ENCODE measurements around the gene CNST. TPM values are rescaled to one million over a fixed set of nuclear protein-coding genes. Genes with fewer than 3 reads are reported as not detected.

Gene CNST
- total and polyA plus RNA-seq, 2 donors from 2014 or later = 5.6 to 24.1 TPM

GRCh38 chr1:246583056-246583440 lies 16.8 kb downstream of the CNST start:
- FAIRE-seq (no peak), DNase-seq (no peak)
- H3K36me3 ChIP-seq (ENCODE audit: control insufficient read depth in 2 of 3, insufficient read depth in 3 of 3, low read length in 3 of 3) = no peaks in the 10 kb centered on the region
- no peak overlapping the region for H3K9ac ChIP-seq (ENCODE audit: low read length in 3 of 3)
- H3K9me3 ChIP-seq (ENCODE audit: control insufficient read depth in 2 of 3, insufficient read depth in 1 of 3, low read length in 3 of 3) = no peaks in the 10 kb centered on the region
- no peaks in the 10 kb centered on the region for H3K27me3 ChIP-seq (ENCODE audit: control insufficient read depth, insufficient read depth, low read length)
- H3K4me3 ChIP-seq (ENCODE audit: low read length in 3 of 3) = no peak overlapping the region
- no peak for TF ChIP-seq CTCF (IDR thresholded peaks at IDR 0.05; ENCODE audit: borderline replicate concordance, extremely low read depth, insufficient read depth)
- H3K27ac ChIP-seq (ENCODE audit: low read depth in 2 of 2, low read length in 2 of 2) = peak overlapping the region in 1 of 2 donors; percentile 13
- intact Hi-C loops (cut with DNase I) = no loop called here
- H3K4me1 ChIP-seq (ENCODE audit: control insufficient read depth in 2 of 3, insufficient read depth in 2 of 3, low read depth in 1 of 3, low read length in 3 of 3) = peaks cover 0 to 17% (median 7%) of the 10 kb centered on the region in 3 donors

GRCh38 chr1:246583448-246584185 lies 17.4 kb downstream of the CNST start:
- peak in 1 of 5 donors; percentile 56 for DNase-seq
- peaks cover 0 to 17% (median 7%) of the 10 kb centered on the region in 3 donors for H3K4me1 ChIP-seq (ENCODE audit: control insufficient read depth in 2 of 3, insufficient read depth in 2 of 3, low read depth in 1 of 3, low read length in 3 of 3)

GRCh38 chr1:246587032-246587431 lies 20.8 kb downstream of the CNST start:
- Histone ChIP-seq H3K36me3 (ENCODE audit: control insufficient read depth in 2 of 3, insufficient read depth in 3 of 3, low read length in 3 of 3) (peaks cover 0 to 2% (median 2%) of the 10 kb centered on the region in 3 donors), H3K9ac (ENCODE audit: low read length in 3 of 3) (no peak overlapping the region), H3K4me1 (ENCODE audit: control insufficient read depth in 2 of 3, insufficient read depth in 2 of 3, low read depth in 1 of 3, low read length in 3 of 3) (peaks cover 0 to 17% (median 7%) of the 10 kb centered on the region in 3 donors), H3K4me3 (ENCODE audit: low read length in 3 of 3) (no peak overlapping the region), H3K27me3 (ENCODE audit: control insufficient read depth, insufficient read depth, low read length) (no peaks in the 10 kb centered on the region), H3K9me3 (ENCODE audit: control insufficient read depth in 2 of 3, insufficient read depth in 1 of 3, low read length in 3 of 3) (peaks cover 0 to 3% (median 0%) of the 10 kb centered on the region in 3 donors), H3K27ac (ENCODE audit: low read depth in 2 of 2, low read length in 2 of 2) (peak overlapping the region in 1 of 2 donors; percentile 9)
- DNase-seq (no peak), FAIRE-seq (no peak)
- TF ChIP-seq CTCF (IDR thresholded peaks at IDR 0.05; ENCODE audit: borderline replicate concordance, extremely low read depth, insufficient read depth) = no peak
- intact Hi-C loops (cut with DNase I) = no loop called here

More at GRCh38 chr1:246583448-246584185, 17.4 kb downstream of the CNST start:
- intact Hi-C loops (cut with DNase I) = no loop called here
- no peak for FAIRE-seq
- Histone ChIP-seq H3K9ac (ENCODE audit: low read length in 3 of 3) (no peak overlapping the region), H3K36me3 (ENCODE audit: control insufficient read depth in 2 of 3, insufficient read depth in 3 of 3, low read length in 3 of 3) (no peaks in the 10 kb centered on the region), H3K27me3 (ENCODE audit: control insufficient read depth, insufficient read depth, low read length) (no peaks in the 10 kb centered on the region), H3K27ac (ENCODE audit: low read depth in 2 of 2, low read length in 2 of 2) (no peak overlapping the region), H3K9me3 (ENCODE audit: control insufficient read depth in 2 of 3, insufficient read depth in 1 of 3, low read length in 3 of 3) (no peaks in the 10 kb centered on the region), H3K4me3 (ENCODE audit: low read length in 3 of 3) (no peak overlapping the region)
- no peak for TF ChIP-seq CTCF (IDR thresholded peaks at IDR 0.05; ENCODE audit: borderline replicate concordance, extremely low read depth, insufficient read depth)

Data from kidney (tissue), 14 donors.